ENCODE results near the gene LRCH3. TPM values are rescaled to one million over a fixed set of nuclear protein-coding genes. Genes with fewer than 3 reads are reported as not detected.
"Not testable (repeated sequence)": the region's sequence is repeated elsewhere in the genome, so short reads cannot be mapped to it uniquely, and the experiment has no call there.

LRCH3 gene
- polyA plus RNA-seq, 5 donors, result 37.5 to 56.4 (median 52.1) TPM

DNA sequence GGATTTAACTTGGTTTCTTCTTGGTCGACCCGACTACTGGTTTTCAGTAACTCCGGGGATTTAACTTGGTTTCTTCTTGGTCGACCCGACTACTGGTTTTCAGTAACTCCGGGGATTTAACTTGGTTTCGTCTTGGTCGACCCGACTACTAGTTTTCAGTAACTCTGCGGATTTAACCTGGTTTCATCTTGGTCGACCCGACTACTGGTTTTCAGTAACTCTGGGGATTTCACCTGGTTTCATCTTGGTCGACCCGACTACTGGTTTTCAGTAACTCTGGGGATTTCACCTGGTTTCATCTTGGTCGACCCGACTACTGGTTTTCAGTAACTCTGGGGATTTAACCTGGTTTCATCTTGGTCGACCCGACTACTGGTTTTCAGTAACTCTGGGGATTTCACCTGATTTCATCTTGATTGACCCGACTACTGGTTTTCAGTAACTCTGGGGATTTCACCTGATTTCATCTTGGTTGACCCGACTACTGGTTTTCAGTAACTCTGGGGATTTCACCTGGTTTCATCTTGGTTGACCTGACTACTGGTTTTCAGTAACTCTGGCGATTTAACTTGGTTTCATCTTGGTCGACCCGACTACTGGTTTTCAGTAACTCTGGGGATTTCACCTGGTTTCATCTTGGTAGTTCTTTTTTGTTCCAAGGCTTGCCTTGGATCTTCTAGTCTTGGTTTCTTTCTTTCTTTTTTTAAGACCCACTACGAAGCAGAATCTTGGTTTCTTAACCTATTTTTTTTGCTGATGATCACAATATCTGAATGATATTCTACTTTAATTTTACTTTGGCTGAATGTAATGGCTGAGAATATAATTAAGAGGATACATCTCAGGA, 130.6 kb downstream of the LRCH3 start:
- DNase-seq, result not testable (repeated sequence)

DNA sequence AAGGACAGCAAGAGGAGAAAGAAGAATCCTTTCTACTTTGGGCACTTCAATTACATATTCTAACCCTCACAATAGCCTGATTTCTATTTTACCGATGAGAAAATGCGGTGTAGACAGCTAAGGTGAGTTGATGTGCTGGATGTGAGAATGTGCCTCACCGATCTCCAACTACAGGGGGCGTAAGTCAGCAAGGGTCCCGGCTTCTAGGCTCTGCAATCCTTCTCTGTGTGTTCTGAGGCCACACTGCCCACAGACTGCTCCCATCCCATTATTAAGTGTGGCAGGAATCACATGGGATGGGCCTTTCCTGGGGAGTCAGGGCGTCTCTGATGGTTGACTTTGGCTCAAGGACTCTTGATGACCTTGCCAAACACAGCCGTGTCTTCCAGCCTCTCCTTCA, 135.4 kb downstream of the LRCH3 start:
- DNase-seq, result no peak

DNA sequence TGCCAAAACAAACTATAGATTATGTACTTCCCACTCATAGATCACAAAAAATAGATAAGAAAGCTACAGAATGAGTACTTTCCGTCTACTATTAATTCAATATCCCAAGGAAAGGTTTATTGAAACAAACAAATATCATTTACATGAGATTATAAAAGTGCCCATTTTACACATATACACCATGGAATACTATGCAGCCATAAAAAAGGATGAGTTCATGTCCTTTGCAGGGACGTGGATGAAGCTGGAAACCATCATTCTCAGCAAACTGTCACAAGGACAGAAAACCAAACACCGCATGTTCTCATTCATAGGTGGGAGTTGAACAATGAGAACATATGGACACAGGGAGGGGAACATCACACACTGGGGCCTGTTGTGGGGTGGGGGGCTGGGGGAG, 136.5 kb downstream of the LRCH3 start:
- DNase-seq, result not testable (repeated sequence)

DNA sequence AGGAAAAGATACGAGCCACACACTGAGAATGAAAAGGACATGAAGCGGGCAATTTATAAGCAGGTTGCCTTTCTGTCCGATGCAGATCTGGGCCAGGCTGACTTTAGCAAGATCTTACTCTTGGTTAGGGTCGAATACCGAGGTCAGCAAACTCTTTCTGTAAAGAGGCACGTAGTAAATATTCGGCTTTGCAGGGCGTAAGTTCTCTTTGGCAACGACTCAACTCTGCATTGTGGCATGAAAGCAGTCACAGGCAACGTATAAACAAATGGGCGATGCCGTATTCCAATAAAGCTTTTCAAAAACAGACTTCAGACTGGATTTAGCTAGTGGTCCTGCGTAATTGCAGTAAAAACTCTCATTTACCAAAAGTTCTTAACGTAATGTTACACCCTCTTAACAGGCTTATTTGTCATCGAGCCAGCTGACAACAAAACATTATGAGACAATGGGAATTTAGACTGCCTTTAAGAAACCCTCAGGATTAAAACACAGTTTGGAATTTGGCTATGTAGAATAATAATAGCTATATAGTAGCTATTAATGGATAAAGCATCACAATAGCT, 145.8 kb downstream of the LRCH3 start:
- peak in 1 of 2 donors; percentile 21 for DNase-seq

Other genes starting within 250 kb of the LRCH3 start
- 10 to 100 TPM; 16.9 to 21.5 (median 19.5) TPM for gene BDH1, start 235.3 kb upstream of the LRCH3 start, polyA plus RNA-seq (ENCODE audit: insufficient read depth in 1 of 5, insufficient read length in 5 of 5, low replicate concordance in 1 of 5)
- gene RUBCN, start 54.4 kb upstream of the LRCH3 start, polyA plus RNA-seq (ENCODE audit: insufficient read depth in 1 of 5, insufficient read length in 5 of 5, low replicate concordance in 1 of 5), result 10 to 100 TPM; 11.8 to 14.3 (median 13.4) TPM
- 100 to 1,000 TPM in 2 of 5 donors, 10 to 100 TPM in 3; 73.1 to 112 (median 91.7) TPM for gene FYTTD1, start 41.4 kb upstream of the LRCH3 start, polyA plus RNA-seq (ENCODE audit: insufficient read depth in 1 of 5, insufficient read length in 5 of 5, low replicate concordance in 1 of 5)
- gene RPL35A, start 158.9 kb downstream of the LRCH3 start, polyA plus RNA-seq (ENCODE audit: insufficient read depth in 1 of 5, insufficient read length in 5 of 5, low replicate concordance in 1 of 5), result 1,000 to 10,000 TPM; 2,035 to 2,423 (median 2,165) TPM
- 10 to 100 TPM in 4 of 5 donors, 1 to 10 TPM in 1; 7.0 to 12.6 (median 10.5) TPM for gene LMLN, start 169.0 kb downstream of the LRCH3 start, polyA plus RNA-seq (ENCODE audit: insufficient read depth in 1 of 5, insufficient read length in 5 of 5, low replicate concordance in 1 of 5)